Measurements from ENCODE around the gene PCDHGA5. TPM values are rescaled to one million over a fixed set of nuclear protein-coding genes. Genes with fewer than 3 reads are reported as not detected.
"Not testable (repeated sequence)": the region's sequence is repeated elsewhere in the genome, so short reads cannot be mapped to it uniquely, and the experiment has no call there.

Gene PCDHGA5
- total RNA-seq, 4 donors from 2014 or later = 0.07 to 1.8 (median 0.93) TPM

DNA sequence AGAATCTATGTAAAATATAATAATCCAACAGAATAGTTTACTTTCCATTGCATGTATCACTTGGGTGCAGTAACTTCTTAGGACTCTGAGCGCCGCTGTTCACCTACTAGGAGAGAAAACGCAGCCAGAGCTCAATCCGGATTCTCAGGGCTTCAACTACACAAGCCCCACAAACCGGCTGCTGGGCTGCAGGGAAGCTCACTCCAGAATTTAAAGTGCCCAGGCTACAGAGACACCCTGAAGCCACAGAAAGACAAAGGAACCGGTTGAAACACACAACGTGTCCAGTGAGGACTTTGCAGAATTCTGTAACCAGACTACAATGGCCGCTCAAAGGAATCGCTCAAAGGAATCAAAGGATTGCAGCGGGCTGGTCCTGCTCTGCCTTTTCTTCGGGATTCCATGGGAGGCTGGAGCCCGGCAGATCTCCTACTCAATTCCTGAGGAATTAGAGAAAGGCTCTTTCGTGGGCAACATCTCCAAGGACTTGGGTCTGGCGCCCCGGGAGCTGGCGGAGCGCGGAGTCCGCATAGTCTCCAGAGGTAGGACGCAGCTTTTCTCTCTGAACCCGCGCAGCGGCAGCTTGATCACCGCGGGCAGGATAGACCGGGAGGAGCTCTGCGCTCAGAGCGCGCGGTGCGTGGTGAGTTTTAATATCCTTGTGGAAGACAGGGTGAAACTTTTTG lies 49.0 kb downstream of the PCDHGA5 start, which contains the start of gene PCDHGA10:
Gene PCDHGA10, plus strand, starts transcription at position 134 of the 686 bp plus-strand sequence. Its CDS starts 189 bp downstream, at position 323.
- peak; percentile 63 to 64 for ATAC-seq
- no peak for TF ChIP-seq POLR2A (IDR thresholded peaks at IDR 0.05)
- TF ChIP-seq, protein P1, sequence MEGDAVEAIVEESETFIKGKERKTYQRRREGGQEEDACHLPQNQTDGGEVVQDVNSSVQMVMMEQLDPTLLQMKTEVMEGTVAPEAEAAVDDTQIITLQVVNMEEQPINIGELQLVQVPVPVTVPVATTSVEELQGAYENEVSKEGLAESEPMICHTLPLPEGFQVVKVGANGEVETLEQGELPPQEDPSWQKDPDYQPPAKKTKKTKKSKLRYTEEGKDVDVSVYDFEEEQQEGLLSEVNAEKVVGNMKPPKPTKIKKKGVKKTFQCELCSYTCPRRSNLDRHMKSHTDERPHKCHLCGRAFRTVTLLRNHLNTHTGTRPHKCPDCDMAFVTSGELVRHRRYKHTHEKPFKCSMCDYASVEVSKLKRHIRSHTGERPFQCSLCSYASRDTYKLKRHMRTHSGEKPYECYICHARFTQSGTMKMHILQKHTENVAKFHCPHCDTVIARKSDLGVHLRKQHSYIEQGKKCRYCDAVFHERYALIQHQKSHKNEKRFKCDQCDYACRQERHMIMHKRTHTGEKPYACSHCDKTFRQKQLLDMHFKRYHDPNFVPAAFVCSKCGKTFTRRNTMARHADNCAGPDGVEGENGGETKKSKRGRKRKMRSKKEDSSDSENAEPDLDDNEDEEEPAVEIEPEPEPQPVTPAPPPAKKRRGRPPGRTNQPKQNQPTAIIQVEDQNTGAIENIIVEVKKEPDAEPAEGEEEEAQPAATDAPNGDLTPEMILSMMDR (IDR thresholded peaks at IDR 0.05 in 4 of 5, conservative IDR thresholded peaks at IDR 0.05 in 1 of 5) = peak; percentile 40 to 71 (median 57)
- H3K4me1 ChIP-seq = peaks cover 0 to 15% of the 10 kb centered on the region in 2 donors
- H3K36me3 ChIP-seq = no peaks in the 10 kb centered on the region
- peak in 1 of 2 donors; percentile 55 for DNase-seq
- intact Hi-C loops (cut with DNase I; ENCODE audit: low total_unique reads) = loop anchor here (5.0 kb wide), 1 partner anchor 41 kb away; the partner anchor contains the start of genes PCDHGA6 and PCDHGB3
- peak within 1 kb of the TSS; percentile 35 to 50 (median 46) for H3K4me3 ChIP-seq
- no peaks in the 10 kb centered on the region for H3K27me3 ChIP-seq
- H3K27ac ChIP-seq = peak within 1 kb of the TSS; percentile 24 to 61 (median 41)
- H3K9me3 ChIP-seq = peaks cover 0 to 8% (median 0%) of the 10 kb centered on the region in 3 donors
- in situ Hi-C loops (cut with MboI; ENCODE audit: low sequenced_read_pairs in 4 of 4) = no loop called here

DNA sequence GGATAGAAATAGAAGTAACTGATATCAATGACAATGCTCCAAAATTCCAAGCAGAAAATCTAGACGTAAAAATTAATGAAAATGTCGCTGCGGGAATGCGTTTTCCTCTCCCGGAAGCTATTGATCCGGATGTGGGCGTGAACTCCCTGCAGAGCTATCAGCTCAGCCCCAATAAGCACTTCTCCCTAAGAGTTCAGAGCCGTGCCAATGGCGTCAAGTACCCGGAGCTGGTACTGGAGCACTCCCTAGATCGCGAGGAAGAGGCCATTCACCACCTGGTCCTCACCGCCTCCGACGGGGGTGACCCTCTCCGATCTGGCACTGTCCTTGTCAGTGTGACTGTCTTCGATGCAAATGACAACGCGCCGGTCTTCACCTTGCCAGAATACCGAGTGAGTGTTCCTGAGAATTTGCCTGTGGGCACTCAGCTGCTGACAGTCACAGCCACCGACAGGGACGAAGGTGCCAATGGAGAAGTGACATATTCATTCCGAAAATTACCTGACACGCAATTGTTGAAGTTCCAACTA lies 49.6 kb downstream of the PCDHGA5 start:
- in situ Hi-C loops (cut with MboI; ENCODE audit: low sequenced_read_pairs in 4 of 4) (no loop called here), intact Hi-C loops (cut with DNase I; ENCODE audit: low total_unique reads) (loop anchor here (5.0 kb wide), 1 partner anchor 41 kb away; the partner anchor contains the start of genes PCDHGA6 and PCDHGB3)
- Histone ChIP-seq H3K4me3 (peak overlapping the region; percentile 35 to 50 (median 46)), H3K27me3 (peaks cover 0 to 2% (median 0%) of the 10 kb centered on the region in 3 donors), H3K9me3 (peaks cover 0 to 9% (median 0%) of the 10 kb centered on the region in 3 donors), H3K27ac (peak overlapping the region in 1 of 4 donors; percentile 61), H3K4me1 (peaks cover 5 to 20% of the 10 kb centered on the region in 2 donors), H3K36me3 (no peaks in the 10 kb centered on the region)
- ATAC-seq (no peak), DNase-seq (no peak)
- TF ChIP-seq POLR2A (IDR thresholded peaks at IDR 0.05) = no peak
- TF ChIP-seq, protein P1 (IDR thresholded peaks at IDR 0.05 in 4 of 5, conservative IDR thresholded peaks at IDR 0.05 in 1 of 5) = no peak

DNA sequence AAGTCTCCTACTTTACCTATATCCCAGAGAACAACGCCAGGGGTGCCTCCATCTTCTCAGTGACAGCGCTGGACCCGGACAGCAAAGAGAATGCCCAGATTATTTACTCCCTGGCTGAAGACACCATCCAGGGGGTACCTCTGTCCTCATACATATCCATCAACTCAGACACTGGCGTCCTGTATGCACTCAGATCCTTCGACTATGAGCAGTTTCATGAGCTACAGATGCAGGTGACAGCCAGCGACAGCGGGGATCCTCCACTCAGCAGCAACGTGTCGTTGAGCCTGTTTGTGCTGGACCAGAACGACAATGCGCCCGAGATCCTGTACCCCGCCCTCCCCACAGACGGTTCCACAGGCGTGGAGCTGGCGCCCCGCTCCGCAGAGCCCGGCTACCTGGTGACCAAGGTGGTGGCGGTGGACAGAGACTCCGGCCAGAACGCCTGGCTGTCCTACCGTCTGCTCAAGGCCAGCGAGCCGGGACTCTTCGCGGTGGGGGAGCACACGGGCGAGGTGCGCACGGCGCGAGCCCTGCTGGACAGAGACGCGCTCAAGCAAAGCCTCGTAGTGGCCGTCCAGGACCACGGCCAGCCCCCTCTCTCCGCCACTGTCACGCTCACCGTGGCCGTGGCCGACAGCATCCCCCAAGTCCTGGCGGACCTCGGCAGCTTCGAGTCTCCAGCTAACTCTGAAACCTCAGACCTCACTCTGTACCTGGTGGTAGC lies 50.7 kb downstream of the PCDHGA5 start:
- in situ Hi-C loops (cut with MboI; ENCODE audit: low sequenced_read_pairs in 4 of 4) = loop anchor here in 1 of 4 donors (5.0 kb wide), 1 partner anchor 148 kb away; no protein-coding TSS in a partner anchor

DNA sequence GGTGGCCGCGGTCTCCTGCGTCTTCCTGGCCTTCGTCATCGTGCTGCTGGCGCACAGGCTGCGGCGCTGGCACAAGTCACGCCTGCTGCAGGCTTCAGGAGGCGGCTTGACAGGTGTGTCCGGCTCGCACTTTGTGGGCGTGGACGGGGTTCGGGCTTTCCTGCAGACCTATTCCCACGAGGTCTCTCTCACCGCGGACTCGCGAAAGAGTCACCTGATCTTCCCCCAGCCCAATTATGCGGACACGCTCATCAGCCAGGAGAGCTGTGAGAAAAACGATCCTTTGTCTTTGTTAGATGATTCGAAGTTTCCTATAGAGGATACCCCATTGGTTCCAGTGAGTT lies 51.3 kb downstream of the PCDHGA5 start:
- intact Hi-C loops (cut with DNase I; ENCODE audit: low total_unique reads); H3K36me3 ChIP-seq; H3K27ac ChIP-seq; H3K27me3 ChIP-seq; H3K4me3 ChIP-seq; ATAC-seq; DNase-seq: not testable (repeated sequence)
- peaks cover 0 to 14% (median 0%) of the 10 kb centered on the region in 3 donors for H3K9me3 ChIP-seq
- in situ Hi-C loops (cut with MboI; ENCODE audit: low sequenced_read_pairs in 4 of 4) = loop anchor here in 1 of 4 donors (5.0 kb wide), 1 partner anchor 147 kb away; no protein-coding TSS in a partner anchor
- H3K4me1 ChIP-seq = peaks cover 8 to 32% of the 10 kb centered on the region in 2 donors

More for the DNA sequence above, 50.7 kb downstream of the PCDHGA5 start:
- H3K9me3 ChIP-seq = peaks cover 0 to 12% (median 0%) of the 10 kb centered on the region in 3 donors
- not testable (repeated sequence) for H3K27ac ChIP-seq, H3K27me3 ChIP-seq, DNase-seq, ATAC-seq, H3K4me3 ChIP-seq, H3K36me3 ChIP-seq
- intact Hi-C loops (cut with DNase I; ENCODE audit: low total_unique reads) = loop anchor here (5.0 kb wide), 1 partner anchor 42 kb away; the partner anchor contains the start of genes PCDHGA6 and PCDHGB3
- H3K4me1 ChIP-seq = peaks cover 8 to 29% of the 10 kb centered on the region in 2 donors

Other genes with a start within 250 kb of the PCDHGA5 start
- gene PCDHB4, start 242.3 kb upstream of the PCDHGA5 start, total RNA-seq = 1 to 10 TPM in 3 of 4 donors, under 1 TPM in 1; 1.00 to 3.0 (median 1.8) TPM
- gene PCDHB5, start 229.0 kb upstream of the PCDHGA5 start, total RNA-seq = 1 to 10 TPM in 1 of 4 donors, under 1 TPM in 3; 0.38 to 1.5 (median 0.91) TPM
- gene PCDHB6, start 214.1 kb upstream of the PCDHGA5 start, total RNA-seq = under 1 TPM in 3 of 4 donors, not detected in 1; 0.09 to 0.46 (median 0.19) TPM
- under 1 TPM; 0.07 to 0.75 (median 0.20) TPM for gene PCDHB7, start 191.5 kb upstream of the PCDHGA5 start, total RNA-seq
- gene PCDHB8, start 186.4 kb upstream of the PCDHGA5 start, total RNA-seq = under 1 TPM in 2 of 4 donors, not detected in 2; 0.16 to 0.20 TPM
- 1 to 10 TPM in 3 of 4 donors, under 1 TPM in 1; 0.87 to 2.5 (median 1.7) TPM for gene PCDHB16, start 181.8 kb upstream of the PCDHGA5 start, total RNA-seq
- 1 to 10 TPM in 1 of 4 donors, under 1 TPM in 3; 0.15 to 3.0 (median 0.71) TPM for gene PCDHB9, start 177.0 kb upstream of the PCDHGA5 start, total RNA-seq
- gene PCDHB10, start 171.8 kb upstream of the PCDHGA5 start, total RNA-seq = under 1 TPM; 0.23 to 0.61 (median 0.54) TPM
- 1 to 10 TPM in 1 of 4 donors, under 1 TPM in 3; 0.05 to 1.1 (median 0.53) TPM for gene PCDHB11, start 164.5 kb upstream of the PCDHGA5 start, total RNA-seq
- 1 to 10 TPM in 1 of 4 donors, under 1 TPM in 3; 0.41 to 1.1 (median 0.59) TPM for gene PCDHB12, start 155.4 kb upstream of the PCDHGA5 start, total RNA-seq
- 1 to 10 TPM in 1 of 4 donors, under 1 TPM in 3; 0.40 to 2.1 (median 0.69) TPM for gene PCDHB13, start 150.2 kb upstream of the PCDHGA5 start, total RNA-seq
- gene PCDHB14, start 140.8 kb upstream of the PCDHGA5 start, total RNA-seq = 1 to 10 TPM in 1 of 4 donors, under 1 TPM in 3; 0.62 to 1.9 (median 0.76) TPM
- gene PCDHB15, start 118.8 kb upstream of the PCDHGA5 start, total RNA-seq = 1 to 10 TPM in 1 of 4 donors, under 1 TPM in 3; 0.33 to 1.2 (median 0.52) TPM
- under 1 TPM in 1 of 4 donors, not detected in 3; 0.49 TPM for gene SLC25A2, start 60.1 kb upstream of the PCDHGA5 start, total RNA-seq
- gene TAF7, start 43.4 kb upstream of the PCDHGA5 start, total RNA-seq = 10 to 100 TPM; 60.9 to 91.2 (median 79.8) TPM
- under 1 TPM; 0.65 to 0.97 (median 0.71) TPM for gene PCDHGA1, start 33.6 kb upstream of the PCDHGA5 start, total RNA-seq
- 1 to 10 TPM in 2 of 4 donors, under 1 TPM in 2; 0.66 to 1.5 (median 1.2) TPM for gene PCDHGA2, start 25.4 kb upstream of the PCDHGA5 start, total RNA-seq
- gene PCDHGA3, start 20.3 kb upstream of the PCDHGA5 start, total RNA-seq = 1 to 10 TPM; 1.5 to 2.8 (median 2.0) TPM
- 1 to 10 TPM in 1 of 4 donors, under 1 TPM in 3; 0.20 to 1.1 (median 0.74) TPM for gene PCDHGB1, start 14.1 kb upstream of the PCDHGA5 start, total RNA-seq
- 1 to 10 TPM; 1.3 to 5.4 (median 1.5) TPM for gene PCDHGA4, start 9.1 kb upstream of the PCDHGA5 start, total RNA-seq
- 1 to 10 TPM in 3 of 4 donors, under 1 TPM in 1; 0.55 to 3.4 (median 1.9) TPM for gene PCDHGB2, start 4.2 kb upstream of the PCDHGA5 start, total RNA-seq
- gene PCDHGB3, start 6.1 kb downstream of the PCDHGA5 start, total RNA-seq = 1 to 10 TPM in 3 of 4 donors, under 1 TPM in 1; 0.29 to 2.0 (median 1.2) TPM
- gene PCDHGA6, start 9.7 kb downstream of the PCDHGA5 start, total RNA-seq = 1 to 10 TPM in 3 of 4 donors, under 1 TPM in 1; 0.83 to 1.6 (median 1.6) TPM
- gene PCDHGA7, start 18.6 kb downstream of the PCDHGA5 start, total RNA-seq = 1 to 10 TPM; 1.3 to 2.4 (median 1.9) TPM
- gene PCDHGB4, start 23.5 kb downstream of the PCDHGA5 start, total RNA-seq = 1 to 10 TPM in 3 of 4 donors, under 1 TPM in 1; 0.88 to 2.1 (median 1.3) TPM
- gene PCDHGA8, start 28.5 kb downstream of the PCDHGA5 start, total RNA-seq = 1 to 10 TPM in 2 of 4 donors, under 1 TPM in 2; 0.82 to 1.8 (median 1.2) TPM
- gene PCDHGB5, start 33.8 kb downstream of the PCDHGA5 start, total RNA-seq = 1 to 10 TPM; 3.0 to 6.3 (median 4.4) TPM
- 1 to 10 TPM in 3 of 4 donors, under 1 TPM in 1; 0.95 to 4.0 (median 1.5) TPM for gene PCDHGA9, start 38.6 kb downstream of the PCDHGA5 start, total RNA-seq
- gene PCDHGB6, start 43.9 kb downstream of the PCDHGA5 start, total RNA-seq = 1 to 10 TPM; 1.4 to 4.6 (median 2.9) TPM
- gene PCDHGA10, start 48.8 kb downstream of the PCDHGA5 start, total RNA-seq = 1 to 10 TPM in 3 of 4 donors, under 1 TPM in 1; 0.80 to 2.4 (median 1.2) TPM
- gene PCDHGB7, start 53.5 kb downstream of the PCDHGA5 start, total RNA-seq = 1 to 10 TPM; 3.0 to 5.7 (median 3.3) TPM
- 1 to 10 TPM; 1.2 to 3.3 (median 1.3) TPM for gene PCDHGA11, start 56.9 kb downstream of the PCDHGA5 start, total RNA-seq
- 1 to 10 TPM; 1.1 to 5.4 (median 1.7) TPM for gene PCDHGA12, start 66.3 kb downstream of the PCDHGA5 start, total RNA-seq
- 10 to 100 TPM; 11.8 to 14.5 (median 13.8) TPM for gene PCDHGC3, start 111.8 kb downstream of the PCDHGA5 start, total RNA-seq
- 10 to 100 TPM in 1 of 4 donors, 1 to 10 TPM in 1, under 1 TPM in 1, not detected in 1; 0.31 to 20.4 (median 1.7) TPM for gene PCDHGC4, start 120.9 kb downstream of the PCDHGA5 start, total RNA-seq
- gene PCDHGC5, start 124.9 kb downstream of the PCDHGA5 start, total RNA-seq = 1 to 10 TPM in 1 of 4 donors, under 1 TPM in 2, not detected in 1; 0.16 to 1.5 (median 0.36) TPM

Data from gastrocnemius medialis (tissue), 4 donors.